Ovary (tissue), 3 donors: ENCODE results near the gene ACTN1.

ENCODE experiments used
- POLR2A ChIP-seq: fragments of 450-650 bp; IDR thresholded peaks from one replicate; pipeline ENCODE4 v1.6.1; 2017; ENCODE audit warnings: antibody characterized with exemption, mild to moderate bottlenecking, moderate library complexity
- TF ChIP-seq, protein P1 (sequence below), 3 donors: fragments of 450-650 bp in 2 of 3; fragments of 200-600 bp in 1 of 3; IDR thresholded peaks; one replicate each; pipeline versions ENCODE4 v1.5.1 to v1.8.0; 2016 to 2022; ENCODE audit warnings: antibody characterized with exemption in 3 of 3, mild to moderate bottlenecking in 1 of 3
- donor health status: DM: no; HTN: no; CAD: no.

- no peak for TF ChIP-seq POLR2A
- TF ChIP-seq, protein P1, sequence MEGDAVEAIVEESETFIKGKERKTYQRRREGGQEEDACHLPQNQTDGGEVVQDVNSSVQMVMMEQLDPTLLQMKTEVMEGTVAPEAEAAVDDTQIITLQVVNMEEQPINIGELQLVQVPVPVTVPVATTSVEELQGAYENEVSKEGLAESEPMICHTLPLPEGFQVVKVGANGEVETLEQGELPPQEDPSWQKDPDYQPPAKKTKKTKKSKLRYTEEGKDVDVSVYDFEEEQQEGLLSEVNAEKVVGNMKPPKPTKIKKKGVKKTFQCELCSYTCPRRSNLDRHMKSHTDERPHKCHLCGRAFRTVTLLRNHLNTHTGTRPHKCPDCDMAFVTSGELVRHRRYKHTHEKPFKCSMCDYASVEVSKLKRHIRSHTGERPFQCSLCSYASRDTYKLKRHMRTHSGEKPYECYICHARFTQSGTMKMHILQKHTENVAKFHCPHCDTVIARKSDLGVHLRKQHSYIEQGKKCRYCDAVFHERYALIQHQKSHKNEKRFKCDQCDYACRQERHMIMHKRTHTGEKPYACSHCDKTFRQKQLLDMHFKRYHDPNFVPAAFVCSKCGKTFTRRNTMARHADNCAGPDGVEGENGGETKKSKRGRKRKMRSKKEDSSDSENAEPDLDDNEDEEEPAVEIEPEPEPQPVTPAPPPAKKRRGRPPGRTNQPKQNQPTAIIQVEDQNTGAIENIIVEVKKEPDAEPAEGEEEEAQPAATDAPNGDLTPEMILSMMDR (IDR thresholded peaks at IDR 0.05): no peak
Observed at GRCh38 chr14:68942296-68943035, 36.6 kb downstream of the ACTN1 start.
